Esophagus squamous epithelium (tissue), 5 donors: ENCODE data around the gene MYO19. TPM values are rescaled to one million over a fixed set of nuclear protein-coding genes. Genes with fewer than 3 reads are reported as not detected.

ENCODE experiments used
- DNase-seq: peaks from one replicate; lab custom pipeline; 2025; lab: John Stamatoyannopoulos, UW
- H3K27ac ChIP-seq, 4 donors: fragments of 200-600 bp; sonication (generic); one replicate each; pipeline ENCODE4 v1.5.1; 2016 to 2019; ENCODE audit warnings: mild to moderate bottlenecking in 1 of 4
- H3K27me3 ChIP-seq, 4 donors: fragments of 200-600 bp; sonication (generic); 1 replicate in 3 of 4; 2 replicates in 1 of 4; pipeline versions ENCODE4 v1.5.1 to v1.6.0; 2017 to 2021; ENCODE audit warnings: antibody characterized with exemption in 1 of 4
- H3K36me3 ChIP-seq, 3 donors: fragments of 200-600 bp; sonication (generic); one replicate each; pipeline ENCODE4 v1.5.1; 2016 to 2019
- H3K4me1 ChIP-seq, 3 donors: fragments of 200-600 bp; sonication (generic); one replicate each; pipeline ENCODE4 v1.5.1; 2017 to 2019
- H3K4me3 ChIP-seq, 4 donors: fragments of 200-600 bp; sonication (generic); 1 replicate in 3 of 4; 2 replicates in 1 of 4; pipeline ENCODE4 v1.5.1; 2016 to 2019; ENCODE audit warnings: mild to moderate bottlenecking in 2 of 4, moderate library complexity in 1 of 4
- H3K9me3 ChIP-seq, 3 donors: fragments of 200-600 bp; sonication (generic); one replicate each; pipeline ENCODE4 v1.5.1; 2016 to 2019
- POLR2A ChIP-seq, 4 donors: fragments of 450-650 bp; IDR thresholded peaks; one replicate each; pipeline ENCODE4 v1.6.1; 2017; ENCODE audit warnings: antibody characterized with exemption in 4 of 4, mild to moderate bottlenecking in 4 of 4, moderate library complexity in 3 of 4
- WGBS, 2 donors: methylation state at CpG; one replicate each; pipeline ENCODE4 v1.1.5; 2018; 5-methylcytosine and 5-hydroxymethylcytosine counted together
- intact Hi-C: fragments of 100-400 bp; cut with DNase I; formaldehyde crosslinking; loops from one replicate; pipeline ENCODE4 v1.15.0; 2022
- total RNA-seq, 4 donors: library from RNA; depleted of rRNA; stranded (reverse); fragments of >200 nt; gene quantifications; one replicate each; pipeline ENCODE4 v1.1.0, GENCODE V29; 2016
- TF ChIP-seq, protein P1 (sequence below), 6 experiments: fragments of 450-650 bp in 4 of 6; fragments of 200-600 bp in 2 of 6; sonication (generic) in 2 of 6; IDR thresholded peaks; one replicate each; pipeline ENCODE4 v1.5.1; 2016 to 2019; ENCODE audit warnings: antibody characterized with exemption in 6 of 6, mild to moderate bottlenecking in 4 of 6, moderate library complexity in 4 of 6
- donor health status: DM: yes; HTN: yes; CAD: no.

Gene MYO19
- total RNA-seq, 4 donors from 2014 or later = 46.4 to 124 (median 88.5) TPM

DNA sequence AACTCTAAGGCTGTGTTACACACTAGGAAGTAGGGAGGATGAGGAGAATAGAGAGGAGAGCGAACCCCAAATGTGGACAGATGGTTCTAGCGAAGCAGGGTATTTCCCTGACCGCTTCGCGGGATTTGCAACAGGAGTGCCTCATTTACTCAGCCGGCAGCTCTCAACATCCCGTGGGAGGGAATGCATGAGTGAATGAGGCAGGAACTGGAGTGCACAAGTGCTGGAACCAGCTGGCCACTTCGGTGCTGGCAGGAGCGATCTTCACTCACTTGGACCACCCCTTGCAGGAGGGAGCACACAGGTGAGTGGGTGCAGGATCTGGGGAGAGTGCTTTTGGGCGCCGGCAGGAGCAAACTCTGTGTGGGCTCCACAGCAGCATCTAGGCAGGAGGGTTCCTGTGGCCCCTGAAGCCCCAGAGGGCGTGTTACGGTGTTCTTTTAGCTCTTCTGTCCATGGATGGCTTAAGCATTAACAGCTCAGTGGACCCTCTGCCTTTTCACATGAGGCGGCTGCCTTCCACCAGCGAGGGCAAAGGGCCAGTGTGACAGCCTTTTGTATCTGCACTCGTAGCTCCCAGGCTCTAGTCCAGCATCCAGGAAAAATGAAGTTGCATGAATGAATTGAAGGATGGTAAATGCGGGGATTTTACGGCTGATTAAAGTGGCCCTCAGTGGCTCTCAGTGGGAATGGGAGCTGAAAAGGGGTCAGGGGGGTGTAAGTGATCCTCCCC, 65.6 kb downstream of the MYO19 start:
- 63 to 67% methylated on average over 10 to 13 of the region's 18 CpGs for WGBS, 2 donors
- Histone ChIP-seq H3K27me3 (peaks cover 0 to 85% (median 4%) of the 10 kb centered on the region in 4 donors), H3K27ac (no peak overlapping the region), H3K36me3 (no peaks in the 10 kb centered on the region), H3K4me3 (no peak overlapping the region), H3K4me1 (peaks cover 0 to 2% (median 0%) of the 10 kb centered on the region in 3 donors), H3K9me3 (no peaks in the 10 kb centered on the region)
- intact Hi-C loops = no loop called here
- TF ChIP-seq POLR2A (IDR thresholded peaks at IDR 0.05) = no peak
- TF ChIP-seq, protein P1, sequence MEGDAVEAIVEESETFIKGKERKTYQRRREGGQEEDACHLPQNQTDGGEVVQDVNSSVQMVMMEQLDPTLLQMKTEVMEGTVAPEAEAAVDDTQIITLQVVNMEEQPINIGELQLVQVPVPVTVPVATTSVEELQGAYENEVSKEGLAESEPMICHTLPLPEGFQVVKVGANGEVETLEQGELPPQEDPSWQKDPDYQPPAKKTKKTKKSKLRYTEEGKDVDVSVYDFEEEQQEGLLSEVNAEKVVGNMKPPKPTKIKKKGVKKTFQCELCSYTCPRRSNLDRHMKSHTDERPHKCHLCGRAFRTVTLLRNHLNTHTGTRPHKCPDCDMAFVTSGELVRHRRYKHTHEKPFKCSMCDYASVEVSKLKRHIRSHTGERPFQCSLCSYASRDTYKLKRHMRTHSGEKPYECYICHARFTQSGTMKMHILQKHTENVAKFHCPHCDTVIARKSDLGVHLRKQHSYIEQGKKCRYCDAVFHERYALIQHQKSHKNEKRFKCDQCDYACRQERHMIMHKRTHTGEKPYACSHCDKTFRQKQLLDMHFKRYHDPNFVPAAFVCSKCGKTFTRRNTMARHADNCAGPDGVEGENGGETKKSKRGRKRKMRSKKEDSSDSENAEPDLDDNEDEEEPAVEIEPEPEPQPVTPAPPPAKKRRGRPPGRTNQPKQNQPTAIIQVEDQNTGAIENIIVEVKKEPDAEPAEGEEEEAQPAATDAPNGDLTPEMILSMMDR (IDR thresholded peaks at IDR 0.05) = no peak
- no peak for DNase-seq

DNA sequence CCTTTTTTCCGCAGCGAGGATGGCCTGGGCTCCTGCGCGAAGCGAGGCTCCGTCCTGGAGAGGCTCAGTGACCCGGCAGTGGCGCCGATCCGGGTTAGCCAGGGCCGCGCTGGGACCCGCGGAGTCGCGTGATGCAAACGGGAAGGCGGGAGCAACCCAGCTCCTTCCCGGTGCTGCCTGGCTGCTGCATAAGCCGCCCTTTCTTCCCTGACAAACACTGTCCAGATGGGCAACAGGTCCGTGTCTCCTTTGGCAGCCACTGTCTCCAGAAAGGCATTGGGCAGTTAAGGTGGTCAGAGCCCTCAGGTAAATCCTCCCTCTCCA, 69.9 kb downstream of the MYO19 start:
- no peak for TF ChIP-seq POLR2A (IDR thresholded peaks at IDR 0.05)
- TF ChIP-seq, protein P1 (IDR thresholded peaks at IDR 0.05) = no peak
- no peak for DNase-seq
- Histone ChIP-seq H3K9me3 (no peaks in the 10 kb centered on the region), H3K27ac (no peak overlapping the region), H3K27me3 (peaks cover 0 to 90% (median 4%) of the 10 kb centered on the region in 4 donors), H3K4me1 (peaks cover 0 to 6% (median 0%) of the 10 kb centered on the region in 3 donors), H3K36me3 (no peaks in the 10 kb centered on the region), H3K4me3 (no peak overlapping the region)
- intact Hi-C loops = no loop called here
- 16 to 40% methylated on average over 1 to 20 of the region's 21 CpGs for WGBS, 2 donors

GRCh38 chr17:36463916-36464764, 70.5 kb downstream of the MYO19 start:
- intact Hi-C loops = no loop called here
- Histone ChIP-seq H3K9me3 (no peaks in the 10 kb centered on the region), H3K27me3 (peaks cover 0 to 90% (median 4%) of the 10 kb centered on the region in 4 donors), H3K36me3 (no peaks in the 10 kb centered on the region), H3K4me1 (peaks cover 0 to 6% (median 0%) of the 10 kb centered on the region in 3 donors), H3K4me3 (no peak overlapping the region), H3K27ac (no peak overlapping the region)
- WGBS, 2 donors = 32% methylated on average over 5 of the region's 54 CpGs; no CpG with 5 or more reads in 1 of the 2 donors
- TF ChIP-seq, protein P1 (IDR thresholded peaks at IDR 0.05) = peak in 1 of 6 experiments; percentile 9
- no peak for TF ChIP-seq POLR2A (IDR thresholded peaks at IDR 0.05)
- DNase-seq = no peak

- Histone ChIP-seq H3K9me3 (no peaks in the 10 kb centered on the region), H3K36me3 (no peaks in the 10 kb centered on the region), H3K4me1 (peaks cover 0 to 6% (median 0%) of the 10 kb centered on the region in 3 donors), H3K4me3 (no peak overlapping the region), H3K27me3 (peaks cover 0 to 87% (median 4%) of the 10 kb centered on the region in 4 donors), H3K27ac (no peak overlapping the region)
- intact Hi-C loops = no loop called here
- TF ChIP-seq POLR2A (IDR thresholded peaks at IDR 0.05) = no peak
- TF ChIP-seq, protein P1 (IDR thresholded peaks at IDR 0.05) = no peak
- DNase-seq = no peak
- WGBS, 2 donors = 47 to 48% methylated on average over 3 to 10 of the region's 10 CpGs
Observed at GRCh38 chr17:36461330-36462110, 73.1 kb downstream of the MYO19 start.
